Measurements from ENCODE around the gene ZMYM5. TPM values are rescaled to one million over a fixed set of nuclear protein-coding genes. Genes with fewer than 3 reads are reported as not detected.
"Not testable (repeated sequence)": the region's sequence is repeated elsewhere in the genome, so short reads cannot be mapped to it uniquely, and the experiment has no call there.

Gene ZMYM5
- total RNA-seq (2014; rRNA removed; shearing (Covaris generic)) = 7.9 and 12.8 TPM in 2 replicates

GRCh38 chr13:19863323-19864023, at the start of gene ZMYM5:
Gene ZMYM5 (minus strand): TSS chr13:19863649. CDS start chr13:19852180, 11,469 bp downstream.
- no peaks in the 10 kb centered on the region for H3K27me3 ChIP-seq (ENCODE audit: control insufficient read depth, insufficient read depth, low read length)
- H3K4me3 ChIP-seq (ENCODE audit: insufficient read depth, low read depth, low read length) = peak within 1 kb of the TSS; percentile 89
- peak; percentile 99 for DNase-seq
- H3K36me3 ChIP-seq (replicated peaks; ENCODE audit: control insufficient read depth, insufficient read depth, low read length) = peaks cover 3% of the 10 kb centered on the region; the same call in 1 of the 2 replicates

- no peak for DNase-seq
- Histone ChIP-seq H3K27me3 (ENCODE audit: control insufficient read depth, insufficient read depth, low read length) (no peaks in the 10 kb centered on the region), H3K36me3 (replicated peaks; ENCODE audit: control insufficient read depth, insufficient read depth, low read length) (no peaks in the 10 kb centered on the region), H3K4me3 (ENCODE audit: insufficient read depth, low read depth, low read length) (no peak overlapping the region)
Observed at GRCh38 chr13:19910336-19911072, 47.1 kb upstream of the ZMYM5 start.

- Histone ChIP-seq H3K27me3 (ENCODE audit: control insufficient read depth, insufficient read depth, low read length) (no peaks in the 10 kb centered on the region), H3K4me3 (ENCODE audit: insufficient read depth, low read depth, low read length) (no peak overlapping the region), H3K36me3 (replicated peaks; ENCODE audit: control insufficient read depth, insufficient read depth, low read length) (no peaks in the 10 kb centered on the region)
- no peak for DNase-seq
Observed at GRCh38 chr13:19908350-19908986, 45.0 kb upstream of the ZMYM5 start.

- not testable (repeated sequence) for DNase-seq; H3K27me3 ChIP-seq (ENCODE audit: control insufficient read depth, insufficient read depth, low read length); H3K36me3 ChIP-seq (replicated peaks; ENCODE audit: control insufficient read depth, insufficient read depth, low read length); H3K4me3 ChIP-seq (ENCODE audit: insufficient read depth, low read depth, low read length)
Observed at GRCh38 chr13:19905487-19906195, 42.2 kb upstream of the ZMYM5 start.

- DNase-seq = no peak
- Histone ChIP-seq H3K27me3 (ENCODE audit: control insufficient read depth, insufficient read depth, low read length) (no peaks in the 10 kb centered on the region), H3K4me3 (ENCODE audit: insufficient read depth, low read depth, low read length) (no peak overlapping the region), H3K36me3 (replicated peaks; ENCODE audit: control insufficient read depth, insufficient read depth, low read length) (no peaks in the 10 kb centered on the region)
Observed at GRCh38 chr13:19890030-19890429, 26.6 kb upstream of the ZMYM5 start.

GRCh38 chr13:19888799-19889198, 25.4 kb upstream of the ZMYM5 start:
- Histone ChIP-seq H3K27me3 (ENCODE audit: control insufficient read depth, insufficient read depth, low read length) (no peaks in the 10 kb centered on the region), H3K4me3 (ENCODE audit: insufficient read depth, low read depth, low read length) (no peak overlapping the region), H3K36me3 (replicated peaks; ENCODE audit: control insufficient read depth, insufficient read depth, low read length) (no peaks in the 10 kb centered on the region)
- no peak for DNase-seq

- Histone ChIP-seq H3K36me3 (replicated peaks; ENCODE audit: control insufficient read depth, insufficient read depth, low read length) (no peaks in the 10 kb centered on the region), H3K4me3 (ENCODE audit: insufficient read depth, low read depth, low read length) (no peak overlapping the region), H3K27me3 (ENCODE audit: control insufficient read depth, insufficient read depth, low read length) (no peaks in the 10 kb centered on the region)
- no peak for DNase-seq
Observed at GRCh38 chr13:19882231-19882630, 18.8 kb upstream of the ZMYM5 start.

GRCh38 chr13:19881641-19882040, 18.2 kb upstream of the ZMYM5 start:
- no peak overlapping the region for H3K4me3 ChIP-seq (ENCODE audit: insufficient read depth, low read depth, low read length)
- no peaks in the 10 kb centered on the region for H3K36me3 ChIP-seq (replicated peaks; ENCODE audit: control insufficient read depth, insufficient read depth, low read length)
- no peaks in the 10 kb centered on the region for H3K27me3 ChIP-seq (ENCODE audit: control insufficient read depth, insufficient read depth, low read length)
- no peak for DNase-seq

GRCh38 chr13:19864746-19865309, 1.4 kb upstream of the ZMYM5 start:
- Histone ChIP-seq H3K4me3 (ENCODE audit: insufficient read depth, low read depth, low read length) (peak overlapping the region; percentile 69), H3K27me3 (ENCODE audit: control insufficient read depth, insufficient read depth, low read length) (no peaks in the 10 kb centered on the region), H3K36me3 (replicated peaks; ENCODE audit: control insufficient read depth, insufficient read depth, low read length) (peaks cover 3% of the 10 kb centered on the region; the same call in 1 of the 2 replicates)
- DNase-seq = peak; percentile 54

GRCh38 chr13:19864024-19864745, 736 bp upstream of the ZMYM5 start:
- Histone ChIP-seq H3K27me3 (ENCODE audit: control insufficient read depth, insufficient read depth, low read length) (no peaks in the 10 kb centered on the region), H3K4me3 (ENCODE audit: insufficient read depth, low read depth, low read length) (peak overlapping the region; percentile 69), H3K36me3 (replicated peaks; ENCODE audit: control insufficient read depth, insufficient read depth, low read length) (peaks cover 3% of the 10 kb centered on the region; the same call in 1 of the 2 replicates)
- DNase-seq = peak; percentile 63

- peak; percentile 78 for DNase-seq
- Histone ChIP-seq H3K27me3 (ENCODE audit: control insufficient read depth, insufficient read depth, low read length) (no peaks in the 10 kb centered on the region), H3K36me3 (replicated peaks; ENCODE audit: control insufficient read depth, insufficient read depth, low read length) (peaks cover 3% of the 10 kb centered on the region; the same call in 1 of the 2 replicates), H3K4me3 (ENCODE audit: insufficient read depth, low read depth, low read length) (peak overlapping the region; percentile 89)
Observed at GRCh38 chr13:19862481-19863313, 752 bp downstream of the ZMYM5 start.

GRCh38 chr13:19861762-19862161, 1.7 kb downstream of the ZMYM5 start:
- no peaks in the 10 kb centered on the region for H3K27me3 ChIP-seq (ENCODE audit: control insufficient read depth, insufficient read depth, low read length)
- no peak overlapping the region; the same call in 1 of the 2 replicates for H3K4me3 ChIP-seq (ENCODE audit: insufficient read depth, low read depth, low read length)
- DNase-seq = no peak
- peaks cover 3% of the 10 kb centered on the region; the same call in 1 of the 2 replicates for H3K36me3 ChIP-seq (replicated peaks; ENCODE audit: control insufficient read depth, insufficient read depth, low read length)

Data from H7 (cell line).